IPS-11a (cell line): Measurements from ENCODE around the gene ENO1.
"Not testable (repeated sequence)": the region's sequence is repeated elsewhere in the genome, so short reads cannot be mapped to it uniquely, and the experiment has no call there.

Experiments
- H3K4me3 ChIP-seq: one replicate; pipeline ENCODE4 v1.5.1; 2013; ENCODE audit warnings: low read depth, low read length, control low read depth

The ENO1 gene

DNA sequence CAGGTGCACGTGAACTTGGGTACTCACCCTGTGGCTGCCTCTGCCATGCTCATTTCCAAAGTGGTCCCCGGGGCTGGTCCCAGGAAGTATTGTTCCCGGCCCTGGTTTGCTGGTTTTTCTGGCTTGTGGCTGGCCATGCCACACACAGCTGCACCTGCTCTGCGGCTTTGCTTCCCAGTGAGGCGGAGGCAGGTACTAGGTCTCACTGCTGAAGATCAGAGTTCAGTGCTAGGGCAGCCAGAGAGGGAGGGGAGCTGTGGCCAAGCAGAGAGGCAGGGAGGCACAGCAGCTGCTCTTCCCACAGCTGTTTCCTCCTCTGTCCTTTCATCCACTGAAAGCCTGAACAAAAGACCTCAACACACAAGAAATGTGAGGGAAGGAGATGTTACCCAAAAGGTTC, 30.5 kb downstream of the ENO1 start:
- H3K4me3 ChIP-seq = no peak overlapping the region

DNA sequence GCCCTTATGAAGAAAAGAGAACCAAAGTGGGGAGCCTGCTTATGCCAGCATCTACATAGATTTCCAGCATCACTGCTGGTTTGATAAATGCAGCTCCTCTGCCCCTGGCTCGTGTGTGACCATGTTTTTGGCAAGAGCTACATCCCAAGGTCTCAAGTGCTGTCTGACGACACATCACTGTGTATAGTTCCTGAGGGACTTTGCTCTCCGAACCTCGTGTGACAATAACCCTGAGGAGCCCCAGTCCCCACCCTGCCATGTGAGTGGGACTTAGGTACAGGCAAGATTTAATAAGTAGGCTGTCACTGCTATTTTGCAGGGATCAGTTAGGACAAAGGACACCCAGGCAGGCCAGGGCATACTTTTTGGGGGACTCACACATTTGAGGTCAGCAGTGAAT, 32.2 kb downstream of the ENO1 start:
- H3K4me3 ChIP-seq = no peak overlapping the region

DNA sequence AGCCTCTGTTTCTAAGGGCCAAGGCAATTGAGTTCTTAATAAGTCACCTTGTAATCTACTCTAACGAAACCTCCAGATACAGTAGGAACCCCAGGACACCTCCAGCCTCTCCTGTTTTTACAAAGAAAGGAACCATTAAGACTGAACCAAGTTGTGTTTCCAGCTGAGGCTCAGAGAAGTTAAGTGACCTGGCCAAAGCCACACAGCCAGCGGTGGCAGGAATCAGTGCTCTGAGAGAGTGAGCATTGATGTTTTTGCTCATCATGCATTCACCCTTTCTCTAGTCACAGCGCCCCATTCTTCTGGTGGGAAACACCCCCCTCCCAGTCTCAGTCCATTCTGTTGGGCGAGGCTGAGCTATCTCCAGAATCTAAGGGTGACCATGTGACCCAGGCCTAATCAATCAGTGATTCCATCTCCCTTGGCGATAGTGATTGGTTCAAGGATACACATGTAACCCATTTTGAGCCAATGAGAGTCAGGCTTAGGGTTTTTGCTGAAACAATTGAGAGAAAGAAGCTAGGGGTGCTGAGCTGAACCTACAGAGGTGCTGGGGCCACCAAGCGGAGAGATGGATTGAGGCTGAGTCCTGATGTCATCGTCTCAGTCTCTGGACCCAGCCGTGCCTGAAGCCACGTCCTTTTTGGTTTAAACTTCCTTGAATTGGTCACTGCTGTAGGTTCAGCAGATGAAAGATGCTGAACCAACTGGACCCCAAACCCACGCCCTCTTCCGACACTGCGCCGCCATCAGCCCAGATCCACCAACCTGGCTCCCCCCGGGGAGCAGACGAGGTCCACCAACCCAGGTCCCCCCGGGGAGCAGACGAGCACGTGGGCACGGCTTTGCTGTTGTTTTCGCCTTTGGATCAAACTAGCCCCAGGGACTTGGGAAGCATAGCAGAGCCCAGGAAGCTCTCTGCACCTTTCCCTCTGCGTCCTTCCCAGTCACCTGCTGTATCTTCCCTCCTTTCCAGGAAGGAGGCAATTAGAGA, 33.1 kb downstream of the ENO1 start:
- H3K4me3 ChIP-seq = no peak overlapping the region

DNA sequence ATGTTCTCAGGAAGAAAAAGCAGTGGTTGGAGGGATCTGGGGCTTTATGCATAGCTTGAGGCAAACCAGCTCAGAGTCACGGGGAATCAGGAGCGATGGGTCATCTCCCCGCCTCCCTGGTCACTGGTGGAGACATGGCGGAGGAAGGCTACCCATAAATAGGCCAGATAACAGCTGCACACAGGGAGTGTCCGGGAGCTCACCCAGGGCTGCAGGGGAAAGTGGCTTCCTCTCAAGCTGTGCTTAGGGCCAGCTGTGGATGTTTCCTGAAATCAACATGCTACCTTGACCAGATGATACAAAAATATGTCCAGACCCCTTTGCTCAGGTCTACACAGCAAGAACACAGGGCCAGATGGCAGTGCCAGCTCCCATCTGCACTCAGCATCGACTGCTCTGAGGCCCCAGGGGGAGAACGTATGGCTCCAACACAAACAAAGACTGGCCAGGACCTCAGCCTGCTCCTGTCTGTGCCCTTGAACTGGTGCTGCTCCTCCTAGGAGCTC, 33.9 kb downstream of the ENO1 start:
- no peak overlapping the region for H3K4me3 ChIP-seq

DNA sequence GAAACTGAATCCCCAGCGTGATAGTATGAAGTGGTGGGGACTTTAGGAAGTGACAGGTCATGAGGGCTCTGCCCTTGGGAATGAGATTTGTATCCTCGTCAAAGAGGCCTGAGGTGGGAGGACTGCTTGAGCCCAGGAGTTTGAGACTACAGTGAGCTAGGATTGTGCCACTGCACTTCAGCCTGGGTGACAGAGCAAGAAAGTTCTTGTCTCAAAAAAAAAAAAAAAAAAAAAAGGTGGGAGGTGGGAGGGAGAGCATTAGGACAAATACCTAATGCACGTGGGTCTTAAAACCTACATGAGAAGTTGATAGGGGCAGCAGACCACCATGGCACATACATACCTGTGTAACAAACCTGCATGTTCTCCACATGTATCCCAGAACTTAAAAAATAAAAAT, 37.1 kb downstream of the ENO1 start:
- H3K4me3 ChIP-seq = no peak overlapping the region

DNA sequence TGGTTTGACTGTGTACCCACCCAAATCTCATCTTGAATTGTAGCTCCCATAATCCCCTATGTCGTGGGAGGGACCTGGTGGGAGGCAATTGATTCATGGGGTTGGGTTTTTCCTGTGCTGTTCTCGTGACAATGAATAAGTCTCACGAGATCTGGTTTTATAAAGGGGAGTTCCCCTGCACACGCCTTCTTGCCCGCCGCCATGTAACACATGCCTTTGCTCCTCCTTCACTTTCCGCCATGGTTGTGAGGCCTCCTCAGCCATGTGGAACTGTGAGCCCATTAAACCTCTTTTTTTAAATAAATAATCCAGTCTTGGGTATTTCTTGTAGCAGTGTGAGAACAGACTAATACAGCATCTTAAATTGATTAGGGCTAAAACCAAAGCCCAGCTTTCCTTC, 38.5 kb downstream of the ENO1 start:
- no peak overlapping the region for H3K4me3 ChIP-seq

DNA sequence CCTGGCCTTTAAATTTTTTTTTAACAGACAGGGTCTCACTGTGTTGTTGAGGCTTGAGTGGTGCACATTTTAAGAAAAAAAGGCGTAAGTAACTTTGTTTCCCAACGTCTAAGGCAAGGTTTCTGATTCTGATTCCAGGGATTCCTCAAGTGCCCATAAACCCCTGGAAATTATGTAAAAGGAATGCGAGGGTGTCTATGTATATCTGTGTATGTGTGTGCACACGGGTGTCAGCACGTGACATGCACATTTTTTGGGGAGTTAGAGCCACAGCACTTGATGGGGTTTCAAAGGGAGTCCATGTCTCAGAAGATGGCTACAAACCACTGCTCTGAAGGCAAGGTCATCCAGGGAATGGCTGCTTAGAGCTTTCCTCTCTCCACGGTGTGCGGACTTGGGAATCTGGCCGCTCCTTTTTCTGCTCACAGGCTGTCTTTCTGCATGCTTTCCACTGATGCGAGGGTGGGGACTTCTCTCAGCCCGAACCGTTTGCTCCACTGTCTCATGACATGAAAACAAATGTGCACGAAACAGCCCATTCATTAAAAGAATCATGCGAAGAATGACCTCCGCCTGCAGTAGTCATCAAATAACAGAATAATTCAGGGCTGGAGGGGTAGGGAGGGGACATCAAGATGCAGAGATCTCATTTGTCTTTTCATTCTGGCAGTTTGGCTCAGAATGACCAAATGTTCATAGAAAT, 42.4 kb downstream of the ENO1 start:
- no peak overlapping the region for H3K4me3 ChIP-seq

DNA sequence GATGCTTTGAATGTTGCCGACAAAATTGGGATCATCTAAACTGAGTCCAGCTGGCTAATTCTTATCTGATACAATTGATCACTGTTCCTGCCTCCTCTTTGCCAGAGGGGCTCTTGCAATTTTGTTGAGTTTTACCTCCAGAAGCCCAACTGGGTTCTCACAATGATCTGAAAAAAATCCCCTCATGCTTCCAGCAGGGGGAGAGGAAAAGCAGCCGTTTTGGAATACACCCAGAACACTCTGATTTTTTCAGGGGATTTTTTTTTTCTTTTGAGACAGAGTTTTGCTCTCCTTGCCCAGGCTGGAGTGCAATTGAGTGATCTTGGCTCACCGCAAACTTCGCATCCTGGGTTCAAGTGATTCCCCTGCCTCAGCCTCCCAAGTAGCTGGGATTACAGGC, 47.1 kb downstream of the ENO1 start:
- no peak overlapping the region for H3K4me3 ChIP-seq

DNA sequence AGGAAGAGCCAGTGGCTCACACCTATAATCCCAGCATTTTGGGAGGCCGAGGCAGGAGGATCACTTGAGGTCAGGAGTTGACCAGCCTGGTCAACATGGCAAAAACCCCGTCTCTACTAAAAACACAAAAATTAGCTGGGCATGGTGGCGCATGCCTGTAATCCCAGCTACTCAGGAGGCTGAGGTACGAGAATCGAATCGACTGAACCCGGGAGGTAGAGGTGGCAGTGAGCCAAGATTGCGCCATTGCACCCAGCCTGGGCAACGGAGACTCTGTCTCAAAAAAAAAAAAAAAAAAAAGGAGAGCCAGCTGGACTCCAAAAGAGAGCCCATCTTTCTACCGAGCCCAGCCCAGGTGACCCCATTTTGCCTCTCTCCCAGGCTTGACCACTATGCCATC, 47.8 kb downstream of the ENO1 start:
- not testable (repeated sequence) for H3K4me3 ChIP-seq

DNA sequence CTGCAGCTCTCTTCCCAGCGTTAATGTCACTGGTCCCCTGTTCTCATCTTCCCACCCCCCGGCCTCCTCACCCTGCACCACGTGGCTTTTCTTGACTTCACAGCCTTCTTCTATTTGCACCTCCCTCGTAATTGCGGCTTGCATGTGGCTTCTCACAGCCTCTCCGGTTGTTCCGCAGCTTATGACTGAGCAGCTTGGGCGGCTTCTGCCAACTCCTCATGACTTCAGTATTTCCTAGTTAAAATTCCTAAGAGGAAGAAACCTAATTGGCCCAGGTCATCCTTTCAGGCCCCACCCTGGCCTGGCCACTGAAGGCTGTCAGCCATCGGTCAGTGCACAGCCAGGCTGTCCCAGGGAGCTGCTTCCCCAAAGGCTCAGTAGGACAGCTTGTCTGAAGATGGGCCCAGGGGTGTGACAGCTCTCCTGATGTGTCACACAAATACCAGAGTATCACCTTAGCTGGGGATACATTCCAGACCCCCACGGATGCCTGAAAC, 52.5 kb downstream of the ENO1 start:
- H3K4me3 ChIP-seq = no peak overlapping the region

DNA sequence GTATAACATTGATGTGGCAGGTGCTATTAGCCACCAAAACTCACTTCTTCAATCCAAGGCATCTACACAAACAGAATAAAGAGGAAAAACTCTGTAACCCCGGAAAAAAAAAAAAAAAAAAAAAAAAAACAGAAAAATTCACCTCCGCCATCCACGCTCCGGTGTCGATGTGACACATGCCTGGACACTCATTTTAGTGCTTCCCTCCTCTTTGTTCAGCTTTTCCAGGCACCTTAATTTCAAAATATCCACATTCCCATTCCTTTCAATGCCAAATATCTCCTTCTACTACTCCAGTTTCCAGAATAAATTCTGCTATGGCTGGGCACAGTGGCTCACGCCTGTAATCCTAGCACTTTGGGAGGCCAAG, 55.2 kb downstream of the ENO1 start:
- no peak overlapping the region for H3K4me3 ChIP-seq

DNA sequence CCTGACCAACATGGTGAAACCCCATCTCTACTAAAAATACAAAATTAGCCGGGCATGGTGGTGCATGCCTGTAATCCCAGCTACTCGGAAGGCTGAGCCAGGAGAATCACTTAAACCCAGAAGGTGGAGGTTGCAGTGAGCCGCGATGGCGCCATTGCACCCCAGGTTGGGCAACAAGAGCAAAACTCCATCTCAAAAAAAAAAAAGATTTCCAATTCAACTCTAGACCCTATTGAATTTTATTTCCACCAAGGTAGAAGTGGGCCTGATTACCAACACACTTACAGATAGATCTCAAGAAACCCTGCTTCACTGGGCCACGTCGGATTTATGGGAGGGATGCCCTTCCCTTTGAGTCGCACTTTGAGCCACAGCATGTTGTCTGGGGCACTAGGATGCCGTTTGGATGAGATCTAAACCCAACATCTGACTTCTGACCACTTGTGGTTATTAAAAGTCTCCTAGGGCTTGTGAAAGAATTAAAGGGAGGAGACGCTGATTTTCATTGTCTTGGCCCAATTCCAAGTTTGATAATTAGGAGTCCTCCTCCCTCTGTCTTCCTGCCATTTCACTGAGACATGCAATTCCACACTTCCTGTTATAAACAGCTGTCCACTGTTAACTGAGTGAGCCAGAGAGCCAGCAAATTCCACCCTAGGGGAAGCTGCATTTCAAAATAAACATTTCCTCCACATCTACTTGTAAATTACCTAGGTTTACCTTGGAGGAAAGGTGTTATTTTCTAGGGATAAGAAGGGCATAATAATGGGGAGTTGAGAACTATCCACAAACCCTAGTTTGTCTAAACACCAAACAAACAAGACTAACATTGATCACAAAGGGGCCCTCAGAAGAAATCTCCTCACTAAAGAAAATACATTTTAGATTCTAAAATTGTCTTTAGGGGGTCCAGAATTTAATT, 55.9 kb downstream of the ENO1 start:
- no peak overlapping the region for H3K4me3 ChIP-seq

DNA sequence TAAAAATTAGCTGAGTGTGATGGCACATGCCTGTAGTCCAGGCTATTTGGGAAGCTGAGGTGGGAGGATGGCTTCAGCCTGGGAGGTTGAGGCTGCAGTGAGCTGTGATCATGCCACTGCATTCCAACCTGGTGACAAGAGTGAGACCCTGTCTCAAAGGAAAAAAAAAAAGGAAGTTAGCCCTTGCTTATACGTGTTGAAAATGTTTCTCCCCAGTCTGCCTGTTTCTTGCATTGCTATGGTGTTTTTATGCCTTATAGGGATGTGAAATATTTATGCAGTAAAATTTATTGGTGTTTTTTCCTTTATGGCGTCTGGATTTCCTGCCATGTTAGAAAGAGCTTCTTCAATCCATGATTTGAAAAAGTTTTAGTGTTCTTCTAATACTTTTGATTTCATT, 57.4 kb downstream of the ENO1 start:
- H3K4me3 ChIP-seq = no peak overlapping the region

DNA sequence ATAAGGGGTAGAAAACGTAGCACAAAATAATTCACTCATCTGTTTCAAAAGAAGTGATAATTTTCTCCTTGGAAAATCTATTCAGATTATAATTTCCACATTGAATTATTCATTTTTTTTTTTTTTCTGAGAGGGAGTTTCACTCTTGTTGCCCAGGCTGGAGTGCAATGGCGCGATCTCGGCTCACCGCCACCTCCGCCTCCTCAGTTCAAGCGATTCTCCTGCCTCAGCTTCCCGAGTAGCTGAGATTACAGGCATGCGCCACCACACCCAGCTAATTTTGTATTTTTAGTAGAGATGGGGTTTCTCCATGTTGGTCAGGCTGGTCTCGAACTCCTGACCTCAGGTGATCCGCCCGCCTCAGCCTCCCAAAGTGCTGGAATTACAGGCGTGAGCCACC, 59.7 kb downstream of the ENO1 start:
- peak overlapping the region; percentile 60 for H3K4me3 ChIP-seq

DNA sequence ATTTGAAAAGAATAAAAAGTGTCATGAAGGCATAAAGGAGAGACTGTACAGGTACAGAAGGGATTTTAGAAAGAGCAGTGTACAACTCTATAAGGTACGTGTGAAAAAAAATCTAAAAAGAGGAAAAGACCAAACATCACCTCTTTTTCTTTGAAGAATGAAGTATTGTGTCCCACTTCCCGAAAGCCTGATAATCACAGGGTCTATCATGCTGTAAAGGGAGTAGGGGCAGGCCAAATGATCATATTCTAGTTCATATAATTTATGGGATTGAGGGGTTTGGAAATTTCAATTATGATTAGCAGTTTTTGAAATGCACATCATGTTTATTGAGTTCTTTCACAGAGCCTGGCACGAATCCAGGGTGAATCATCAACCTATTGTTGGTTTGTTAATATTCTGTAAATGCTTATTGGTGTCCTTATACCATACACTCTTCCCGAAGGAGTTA, 60.1 kb downstream of the ENO1 start:
- H3K4me3 ChIP-seq = peak overlapping the region; percentile 60

DNA sequence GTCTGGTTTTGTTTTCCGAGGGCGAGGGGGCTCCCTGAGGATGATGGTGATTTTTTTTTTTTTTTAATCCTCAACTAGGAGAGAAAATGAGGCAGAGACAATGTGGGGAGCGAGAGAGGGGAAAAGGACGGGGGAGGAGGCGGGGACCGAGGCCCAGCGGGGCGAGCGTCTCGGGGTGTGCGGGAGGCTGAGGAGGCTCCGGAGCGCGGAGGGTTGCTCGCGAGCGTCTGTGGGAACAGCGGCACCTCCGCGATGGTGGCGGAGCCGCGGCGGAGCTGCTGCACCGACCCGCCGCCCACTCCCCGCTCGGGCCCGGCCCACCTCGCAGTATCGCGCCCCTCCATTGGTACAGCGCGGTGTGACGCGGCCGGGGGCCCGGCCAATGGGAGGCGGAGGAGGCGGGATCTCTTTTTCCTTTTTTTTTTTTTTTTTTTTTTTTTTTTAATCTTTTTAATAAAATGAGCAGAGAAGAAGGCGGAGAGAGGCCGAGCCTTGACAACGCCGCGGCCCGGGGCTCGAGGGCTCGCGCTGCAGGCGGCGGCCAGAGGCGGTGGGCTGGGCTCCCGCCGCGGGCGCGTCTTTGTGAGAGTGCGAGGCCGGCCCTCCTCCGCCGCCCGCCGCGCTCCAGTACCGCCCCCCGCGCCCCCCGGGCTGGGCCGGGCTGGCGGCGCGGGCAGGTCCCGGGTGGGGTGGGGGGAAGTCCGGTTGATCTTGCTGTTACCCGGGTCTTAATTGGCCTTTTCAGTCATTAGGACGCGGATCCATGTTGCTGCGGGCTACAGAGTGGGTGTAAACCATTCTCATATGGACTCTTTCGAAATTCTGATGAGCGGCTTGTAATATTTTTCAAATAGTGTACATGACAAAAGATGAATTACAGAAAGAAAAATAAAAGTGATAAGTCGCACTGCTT, 60.8 kb downstream of the ENO1 start, which contains the start of gene RERE:
TSS of gene RERE (minus strand) at position 229 of the 913 bp plus-strand sequence.
- H3K4me3 ChIP-seq = peak within 1 kb of the TSS; percentile 86

DNA sequence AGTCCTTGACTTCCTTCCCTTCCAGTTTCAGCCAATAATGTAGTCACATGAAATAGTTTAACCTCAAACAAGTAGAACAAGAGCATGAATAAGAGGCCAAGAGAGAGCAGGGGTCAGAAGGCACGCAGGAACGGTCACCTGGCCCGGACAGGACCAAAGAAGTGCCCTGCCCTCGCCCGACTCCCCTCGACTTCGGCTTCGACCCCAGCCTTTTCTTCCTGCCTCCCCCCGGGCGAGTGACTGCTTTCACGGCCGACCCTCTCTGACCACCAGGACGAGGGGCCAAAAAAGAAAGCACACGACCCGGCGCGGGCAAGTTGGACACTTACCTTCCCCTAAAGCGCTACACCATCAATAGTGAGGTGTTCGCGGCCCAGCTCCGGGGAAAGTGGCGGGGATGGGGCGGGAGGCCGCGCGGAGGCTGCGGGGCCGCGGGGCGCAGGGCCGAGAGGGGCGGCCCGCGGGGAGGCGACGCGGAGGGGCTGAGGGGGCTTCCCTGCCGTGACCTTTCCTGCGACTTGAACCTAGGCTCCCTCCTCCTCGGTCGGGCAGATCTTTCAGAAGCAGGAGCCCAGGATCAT, 61.6 kb downstream of the ENO1 start:
- peak overlapping the region; percentile 86 for H3K4me3 ChIP-seq

DNA sequence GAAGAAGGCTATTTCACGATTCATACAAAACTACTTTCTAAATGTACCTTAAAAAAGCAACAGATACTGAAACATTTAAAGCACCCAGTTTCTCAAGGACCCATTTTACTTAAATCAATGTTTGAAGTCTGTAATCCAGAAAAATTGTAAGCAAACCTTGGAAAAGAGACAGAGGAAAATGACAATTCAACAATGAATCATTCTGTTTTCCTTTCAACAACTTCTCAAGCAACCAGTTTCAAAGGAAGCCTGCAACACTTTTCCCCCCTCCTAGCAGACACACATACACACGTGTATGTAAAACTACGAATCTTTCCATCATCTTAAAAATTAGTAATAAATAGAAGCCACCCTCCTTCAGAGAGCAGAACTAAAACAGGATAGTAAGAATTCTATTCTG, 62.2 kb downstream of the ENO1 start:
- H3K4me3 ChIP-seq = peak overlapping the region; percentile 86

DNA sequence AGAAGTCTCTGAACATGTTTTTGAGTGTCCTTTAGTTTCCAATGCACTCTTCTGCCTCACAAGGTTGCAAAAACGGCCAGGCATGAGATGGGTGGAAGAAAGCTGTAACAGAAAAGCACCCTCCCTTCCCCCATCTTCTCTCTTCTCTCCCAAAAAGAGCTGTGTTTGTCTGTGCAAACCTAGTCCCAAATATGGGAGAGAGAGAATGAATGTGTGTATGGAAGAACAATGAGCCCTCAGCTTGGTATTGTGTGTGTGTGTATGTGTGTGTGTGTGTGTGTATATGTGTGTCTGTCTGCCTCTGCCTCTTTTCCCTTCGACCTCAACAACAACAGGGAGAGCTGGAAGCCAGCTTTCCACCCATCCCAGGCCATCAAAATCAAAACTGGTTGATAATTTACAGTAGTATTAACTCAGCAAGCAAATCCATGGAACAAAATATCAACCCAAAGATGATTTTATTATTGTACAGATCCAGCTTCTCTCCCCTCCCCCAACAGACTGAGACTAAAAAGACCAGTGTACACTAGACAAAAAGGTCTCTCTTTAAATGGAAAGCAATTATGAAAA, 62.8 kb downstream of the ENO1 start:
- no peak overlapping the region for H3K4me3 ChIP-seq
